Spleen (tissue), 11 donors: ENCODE data around the gene ZNF385B. TPM values are rescaled to one million over a fixed set of nuclear protein-coding genes. Genes with fewer than 3 reads are reported as not detected.

ENCODE experiments used
- DNase-seq: peaks from one replicate; pipeline ENCODE4 v3.0.0-alpha.2; 2020
- H3K27ac ChIP-seq, 8 donors: fragments of 200-600 bp; sonication (generic) in 7 of 8; 1 replicate in 4 of 8; 2 replicates in 4 of 8; pipeline versions ENCODE4 v1.5.0 to v1.8.0; 2016 to 2021; ENCODE audit warnings: inconsistent platforms in 4 of 8, mild to moderate bottlenecking in 4 of 8, moderate library complexity in 1 of 8
- H3K27me3 ChIP-seq, 7 donors: fragments of 200-600 bp; sonication (generic) in 6 of 7; replicated peaks in 1 of 7; 1 replicate in 4 of 7; 2 replicates in 3 of 7; pipeline versions ENCODE4 v1.5.0 to v1.8.0; 2016 to 2021; ENCODE audit warnings: inconsistent platforms in 3 of 7, mild to moderate bottlenecking in 1 of 7
- H3K36me3 ChIP-seq, 6 donors: fragments of 200-600 bp; sonication (generic) in 5 of 6; 1 replicate in 4 of 6; 2 replicates in 2 of 6; pipeline versions ENCODE4 v1.5.0 to v1.8.0; 2016 to 2021; ENCODE audit warnings: inconsistent platforms in 2 of 6
- H3K4me1 ChIP-seq, 6 donors: fragments of 200-600 bp; sonication (generic) in 5 of 6; 1 replicate in 3 of 6; 2 replicates in 3 of 6; pipeline versions ENCODE4 v1.5.0 to v1.8.0; 2016 to 2021; ENCODE audit warnings: inconsistent platforms in 3 of 6
- H3K4me3 ChIP-seq, 8 donors: fragments of 200-600 bp; sonication (generic) in 7 of 8; 1 replicate in 4 of 8; 2 replicates in 4 of 8; pipeline versions ENCODE4 v1.5.0 to v1.8.0; 2016 to 2021; ENCODE audit warnings: inconsistent platforms in 4 of 8, mild to moderate bottlenecking in 4 of 8, moderate library complexity in 2 of 8
- H3K9me3 ChIP-seq, 8 donors: fragments of 200-600 bp; sonication (generic) in 7 of 8; 1 replicate in 4 of 8; 2 replicates in 4 of 8; pipeline versions ENCODE4 v1.5.0 to v1.8.0; 2016 to 2021; ENCODE audit warnings: inconsistent platforms in 4 of 8
- POLR2A ChIP-seq, 3 donors: fragments of 450-650 bp; IDR thresholded peaks; one replicate each; pipeline ENCODE4 v1.5.1; 2017; ENCODE audit warnings: antibody characterized with exemption in 3 of 3, mild to moderate bottlenecking in 1 of 3
- POLR2AphosphoS5 ChIP-seq, 3 donors: sonication (generic); formaldehyde crosslinking; IDR thresholded peaks; one replicate each; pipeline ENCODE4 v1.5.1; 2017; ENCODE audit warnings: antibody characterized with exemption in 3 of 3
- WGBS, 5 donors: extraction: QIAGEN DNeasy Blood & Tissue Kit in 3 of 5; methylation state at CpG; one replicate each; pipeline versions ENCODE4 v1.1.5 to v1.1.7; 2013 to 2018; 5-methylcytosine and 5-hydroxymethylcytosine counted together
- intact Hi-C: fragments of 100-400 bp; cut with DNase I; formaldehyde crosslinking; loops from one replicate; pipeline ENCODE4 v1.15.0; 2023; ENCODE audit warnings: low total_unique reads
- polyA plus RNA-seq, 3 donors: library from polyadenylated mRNA; stranded (reverse); fragments of 200-250 nt; gene quantifications; one replicate each; pipeline ENCODE4 v1.2.1, GENCODE V29; 2013
- total RNA-seq, 7 donors: library from RNA; depleted of rRNA in 3 of 7; stranded (reverse); fragments of >200 nt in 3 of 7; fragmentation: NEBNext Ultra II Directional in 4 of 7; extraction: Animal tissue kit (Norgen Biotek cat#: 25700) in 4 of 7; gene quantifications; one replicate each; pipeline versions ENCODE4 v1.1.0 to v1.2.1, GENCODE V29; 2016 to 2021
- TF ChIP-seq, protein P1 (sequence below), 11 experiments: fragments of 200-600 bp in 7 of 11; fragments of 450-650 bp in 4 of 11; sonication (generic) in 4 of 11; IDR thresholded peaks in 8 of 11; conservative IDR thresholded peaks in 3 of 11; 1 replicate in 7 of 11; 2 replicates in 4 of 11; pipeline versions ENCODE4 v1.4.0 to v1.8.0; 2016 to 2021; ENCODE audit warnings: antibody characterized with exemption in 11 of 11, inconsistent platforms in 4 of 11, mild to moderate bottlenecking in 1 of 11
- donor health status: healthy with polysubstance abuse.
- donor health status: DM: no; HTN: no; CAD: no; lungs with moderate emphysema.
- donor health status: DM: no; HTN: no; CAD: no.
- donor health status: Bipolar disorder and iron deficiency.
- donor health status: healthy.
- donor health status: DM: no; HTN: no; CAD: no.
- donor health status: DM: yes; HTN: yes; CAD: no.

The ZNF385B gene
- total and polyA plus RNA-seq, 10 donors = 0.03 to 4.3 (median 0.37) TPM; not detected in 3

- Histone ChIP-seq H3K4me3 (no peak overlapping the region), H3K36me3 (no peaks in the 10 kb centered on the region), H3K27me3 (peaks cover 0 to 11% (median 0%) of the 10 kb centered on the region in 7 donors), H3K27ac (no peak overlapping the region), H3K9me3 (no peaks in the 10 kb centered on the region), H3K4me1 (no peaks in the 10 kb centered on the region)
- WGBS, 5 donors = 86 to 95% (median 91%) methylated on average over 3 of the region's 3 CpGs
- TF ChIP-seq POLR2AphosphoS5 (IDR thresholded peaks at IDR 0.05) (no peak), POLR2A (IDR thresholded peaks at IDR 0.05) (no peak)
- TF ChIP-seq, protein P1, sequence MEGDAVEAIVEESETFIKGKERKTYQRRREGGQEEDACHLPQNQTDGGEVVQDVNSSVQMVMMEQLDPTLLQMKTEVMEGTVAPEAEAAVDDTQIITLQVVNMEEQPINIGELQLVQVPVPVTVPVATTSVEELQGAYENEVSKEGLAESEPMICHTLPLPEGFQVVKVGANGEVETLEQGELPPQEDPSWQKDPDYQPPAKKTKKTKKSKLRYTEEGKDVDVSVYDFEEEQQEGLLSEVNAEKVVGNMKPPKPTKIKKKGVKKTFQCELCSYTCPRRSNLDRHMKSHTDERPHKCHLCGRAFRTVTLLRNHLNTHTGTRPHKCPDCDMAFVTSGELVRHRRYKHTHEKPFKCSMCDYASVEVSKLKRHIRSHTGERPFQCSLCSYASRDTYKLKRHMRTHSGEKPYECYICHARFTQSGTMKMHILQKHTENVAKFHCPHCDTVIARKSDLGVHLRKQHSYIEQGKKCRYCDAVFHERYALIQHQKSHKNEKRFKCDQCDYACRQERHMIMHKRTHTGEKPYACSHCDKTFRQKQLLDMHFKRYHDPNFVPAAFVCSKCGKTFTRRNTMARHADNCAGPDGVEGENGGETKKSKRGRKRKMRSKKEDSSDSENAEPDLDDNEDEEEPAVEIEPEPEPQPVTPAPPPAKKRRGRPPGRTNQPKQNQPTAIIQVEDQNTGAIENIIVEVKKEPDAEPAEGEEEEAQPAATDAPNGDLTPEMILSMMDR (IDR thresholded peaks at IDR 0.05 in 8 of 11, conservative IDR thresholded peaks at IDR 0.05 in 3 of 11) = no peak
- no peak for DNase-seq
- intact Hi-C loops = no loop called here
These were observed 428.7 kb downstream of the ZNF385B start for GRCh38 chr2:179432751-179433150.

DNA sequence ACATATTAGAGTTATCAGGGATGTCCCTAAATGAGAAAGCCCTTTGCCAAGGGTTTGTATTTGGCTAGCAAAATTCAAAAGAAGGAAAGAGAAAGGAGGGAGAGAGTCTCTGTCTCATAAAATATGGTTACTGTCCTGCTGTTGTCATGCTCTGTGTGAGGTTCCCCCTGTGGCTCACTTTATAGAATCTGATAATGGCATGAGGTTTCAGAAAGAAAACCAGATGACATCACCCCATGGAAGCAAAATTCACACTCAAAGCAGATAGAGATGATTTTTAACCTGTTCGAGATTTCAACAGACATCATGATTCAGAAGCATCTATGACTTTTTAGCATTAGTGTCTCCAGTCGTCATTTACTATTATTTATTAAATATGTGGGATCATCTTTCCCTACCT lies 431.8 kb downstream of the ZNF385B start:
- Histone ChIP-seq H3K27ac (no peak overlapping the region), H3K4me1 (no peaks in the 10 kb centered on the region), H3K27me3 (peaks cover 0 to 11% (median 0%) of the 10 kb centered on the region in 7 donors), H3K9me3 (no peaks in the 10 kb centered on the region), H3K36me3 (no peaks in the 10 kb centered on the region), H3K4me3 (no peak overlapping the region)
- TF ChIP-seq POLR2A (IDR thresholded peaks at IDR 0.05) = no peak
- TF ChIP-seq, protein P1 (IDR thresholded peaks at IDR 0.05 in 8 of 11, conservative IDR thresholded peaks at IDR 0.05 in 3 of 11) = no peak
- TF ChIP-seq POLR2AphosphoS5 (IDR thresholded peaks at IDR 0.05) = no peak
- DNase-seq = no peak
- 82 to 94% (median 88%) methylated on average over 2 of the region's 2 CpGs for WGBS, 5 donors
- intact Hi-C loops = loop anchor here (10.0 kb wide), 1 partner anchor 315 kb away; no protein-coding TSS in a partner anchor

DNA sequence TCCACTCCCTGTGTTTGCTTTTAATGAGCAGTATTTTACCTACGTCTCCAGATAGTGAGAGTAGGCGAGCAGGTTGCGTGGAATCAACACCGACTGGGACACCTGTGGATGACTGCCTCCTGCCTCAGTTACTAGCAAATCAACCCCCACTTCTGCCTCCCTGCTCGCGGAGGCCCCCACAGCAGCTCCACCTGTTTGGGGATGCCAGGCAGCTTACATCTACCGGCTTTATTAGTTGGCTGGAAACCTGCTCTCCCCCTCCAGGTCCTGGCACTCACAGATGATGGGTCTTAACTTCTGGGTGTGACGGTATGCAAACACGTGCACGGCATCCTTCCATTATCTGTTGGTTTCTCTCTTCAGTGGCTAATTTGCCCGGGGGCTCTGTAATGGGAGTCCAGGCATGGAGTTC lies 432.3 kb downstream of the ZNF385B start:
- no peak for DNase-seq
- Histone ChIP-seq H3K9me3 (no peaks in the 10 kb centered on the region), H3K27ac (no peak overlapping the region), H3K36me3 (no peaks in the 10 kb centered on the region), H3K27me3 (peaks cover 0 to 11% (median 0%) of the 10 kb centered on the region in 7 donors), H3K4me1 (no peaks in the 10 kb centered on the region), H3K4me3 (no peak overlapping the region)
- no peak for TF ChIP-seq POLR2A (IDR thresholded peaks at IDR 0.05)
- 61 to 79% (median 73%) methylated on average over 11 of the region's 11 CpGs for WGBS, 5 donors
- intact Hi-C loops = loop anchor here (10.0 kb wide), 1 partner anchor 316 kb away; no protein-coding TSS in a partner anchor

- H3K9me3 ChIP-seq = no peaks in the 10 kb centered on the region
- peaks cover 0 to 11% (median 0%) of the 10 kb centered on the region in 7 donors for H3K27me3 ChIP-seq
- 22 to 30% (median 25%) methylated on average over 7 of the region's 7 CpGs for WGBS, 5 donors
- no peak overlapping the region for H3K4me3 ChIP-seq
- intact Hi-C loops = loop anchor here (10.0 kb wide), 1 partner anchor 316 kb away; no protein-coding TSS in a partner anchor
- H3K36me3 ChIP-seq = no peaks in the 10 kb centered on the region
- H3K27ac ChIP-seq = no peak overlapping the region
- H3K4me1 ChIP-seq = no peaks in the 10 kb centered on the region
- no peak for DNase-seq
- TF ChIP-seq POLR2AphosphoS5 (IDR thresholded peaks at IDR 0.05) (no peak), POLR2A (IDR thresholded peaks at IDR 0.05) (no peak)
These were observed 432.8 kb downstream of the ZNF385B start for GRCh38 chr2:179428649-179429048.

GRCh38 chr2:179427065-179427464 lies 434.3 kb downstream of the ZNF385B start:
- 70 to 95% (median 89%) methylated on average over 2 of the region's 2 CpGs for WGBS, 5 donors
- intact Hi-C loops = loop anchor here (10.0 kb wide), 1 partner anchor 318 kb away; no protein-coding TSS in a partner anchor
- no peak for DNase-seq

More at GRCh38 chr2:179427065-179427464, 434.3 kb downstream of the ZNF385B start:
- no peaks in the 10 kb centered on the region for H3K4me1 ChIP-seq
- no peak for TF ChIP-seq POLR2AphosphoS5 (IDR thresholded peaks at IDR 0.05)
- TF ChIP-seq POLR2A (IDR thresholded peaks at IDR 0.05) = no peak
- TF ChIP-seq, protein P1 (IDR thresholded peaks at IDR 0.05 in 8 of 11, conservative IDR thresholded peaks at IDR 0.05 in 3 of 11) = no peak
- H3K36me3 ChIP-seq = no peaks in the 10 kb centered on the region
- H3K9me3 ChIP-seq = no peaks in the 10 kb centered on the region
- no peak overlapping the region for H3K4me3 ChIP-seq
- peaks cover 0 to 11% (median 0%) of the 10 kb centered on the region in 7 donors for H3K27me3 ChIP-seq
- H3K27ac ChIP-seq = no peak overlapping the region
